CD4-positive, alpha-beta T cell (primary cell): ENCODE results near the gene C19orf73. TPM values are rescaled to one million over a fixed set of nuclear protein-coding genes. Genes with fewer than 3 reads are reported as not detected.

Experiments
- ATAC-seq: fragments of 200-7000 bp; cut with Tn5 transposase; one replicate; pipeline ENCODE4 v1.10.0; 2022; ENCODE audit warnings: mild to moderate bottlenecking; ENCODE audit not compliant: poor library complexity
- CTCF ChIA-PET: fragments of 350-600 bp; sonication (Branson Sonifier 250); formaldehyde crosslinking; loops from one replicate; lab custom pipeline; 2021; ENCODE audit warnings: antibody characterized with exemption, inconsistent platforms; lab: Charles Lee
- POLR2A ChIA-PET: fragments of 350-600 bp; sonication (Branson Sonifier 250); formaldehyde crosslinking; loops from one replicate; lab custom pipeline; 2021; ENCODE audit warnings: antibody characterized with exemption, inconsistent platforms; lab: Charles Lee
- DNase-seq, 14 experiments: peaks; one replicate each; pipeline ENCODE4 v3.0.0-alpha.2; 2013 to 2020; ENCODE audit warnings: mixed read lengths in 2 of 14
- H3K27ac ChIP-seq, 2 donors: one replicate each; pipeline versions ENCODE4 v1.5.1 to v1.7.0; 2013; ENCODE audit warnings: low read length in 2 of 2, low read depth in 1 of 2, mild to moderate bottlenecking in 1 of 2
- H3K27me3 ChIP-seq, 2 experiments: 1 replicate in 1 of 2; 2 replicates in 1 of 2; pipeline versions ENCODE4 v1.6.1 to v1.7.0; 2013; ENCODE audit warnings: low read length in 2 of 2, control low read depth in 1 of 2, mild to moderate bottlenecking in 1 of 2, moderate library complexity in 1 of 2; ENCODE audit not compliant: insufficient read depth in 2 of 2, control insufficient read depth in 1 of 2
- H3K36me3 ChIP-seq: one replicate; pipeline ENCODE4 v1.6.1; 2013; ENCODE audit warnings: low read length, control low read depth; ENCODE audit not compliant: insufficient read depth
- H3K4me1 ChIP-seq: one replicate; pipeline ENCODE4 v1.6.1; 2013; ENCODE audit warnings: low read length, control low read depth; ENCODE audit not compliant: insufficient read depth
- H3K4me3 ChIP-seq: one replicate; pipeline ENCODE4 v1.5.1; 2013; ENCODE audit warnings: mild to moderate bottlenecking, low read length, moderate library complexity
- H3K9me3 ChIP-seq, 2 experiments: 1 replicate in 1 of 2; 2 replicates in 1 of 2; pipeline versions ENCODE4 v1.6.1 to v1.7.0; 2013; ENCODE audit warnings: low read length in 2 of 2, mild to moderate bottlenecking in 2 of 2, control low read depth in 1 of 2, moderate library complexity in 1 of 2; ENCODE audit not compliant: control insufficient read depth in 1 of 2, insufficient read depth in 1 of 2
- H3K27ac Mint-ChIP-seq: one replicate; pipeline ENCODE4 v1.8.0; 2020; ENCODE audit warnings: mixed read lengths
- H3K27me3 Mint-ChIP-seq: one replicate; pipeline ENCODE4 v1.8.0; 2021; ENCODE audit warnings: mixed read lengths
- H3K36me3 Mint-ChIP-seq: one replicate; pipeline ENCODE4 v1.8.0; 2021; ENCODE audit warnings: low read depth, mixed read lengths
- H3K4me1 Mint-ChIP-seq: one replicate; pipeline ENCODE4 v1.8.0; 2021; ENCODE audit warnings: low read depth, mixed read lengths
- H3K4me3 Mint-ChIP-seq: one replicate; pipeline ENCODE4 v1.8.0; 2020; ENCODE audit warnings: mild to moderate bottlenecking, mixed read lengths
- H3K9me3 Mint-ChIP-seq: one replicate; pipeline ENCODE4 v1.8.0; 2020; ENCODE audit warnings: mixed read lengths
- intact Hi-C, 2 experiments: fragments of 100-400 bp; cut with DNase I in 1 of 2; cut with micrococcal nuclease in 1 of 2; formaldehyde crosslinking; loops; one replicate each; pipeline versions ENCODE4 v1.15.1 to v1.9.0; 2023 to 2025; cut with DNase I, micrococcal nuclease
- total RNA-seq, 174 experiments: library from RNA in 2 of 174; stranded (reverse) in 2 of 174; gene quantifications; one replicate each; pipeline ENCODE4 v1.2.3 and lab custom pipeline; 2021 to 2026
- TF ChIP-seq, protein P1 (sequence below): fragments of 200-600 bp; IDR thresholded peaks from one replicate; pipeline ENCODE4 v1.8.0; 2022; ENCODE audit warnings: antibody characterized with exemption, mild to moderate bottlenecking

Gene C19orf73
- total RNA-seq, 2 experiments from 2014 or later, result 1.5 to 2.3 TPM

DNA sequence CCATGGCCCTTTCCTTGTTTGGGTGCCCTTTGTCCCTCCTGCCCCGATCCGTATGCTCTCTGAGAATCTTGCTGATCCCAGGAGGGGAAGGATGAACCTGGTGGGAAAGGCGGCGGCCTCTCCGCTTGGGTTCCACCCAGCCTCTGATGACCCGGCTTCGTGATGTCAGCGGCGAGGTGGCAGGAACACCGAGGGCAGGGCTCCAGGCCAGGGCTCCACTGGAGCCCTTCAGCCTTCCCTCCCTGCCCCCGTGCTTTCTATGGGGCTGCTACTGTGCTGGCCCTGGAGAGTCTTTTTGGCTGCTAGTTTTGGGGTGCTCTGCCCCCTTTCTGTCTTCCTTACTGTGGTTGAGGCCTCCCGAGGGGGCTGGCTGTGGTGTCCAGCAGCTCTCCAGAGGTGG, 16.6 kb downstream of the C19orf73 start:
- H3K9me3 Mint-ChIP-seq, result no peaks in the 10 kb centered on the region
- H3K4me3 Mint-ChIP-seq, result no peak overlapping the region
- intact Hi-C loops, result no loop called here
- H3K36me3 Mint-ChIP-seq, result peaks cover 80% of the 10 kb centered on the region
- Histone ChIP-seq H3K4me1 (peaks cover 14% of the 10 kb centered on the region), H3K4me3 (no peak overlapping the region), H3K27ac (no peak overlapping the region), H3K36me3 (peaks cover 88% of the 10 kb centered on the region), H3K9me3 (no peaks in the 10 kb centered on the region), H3K27me3 (no peaks in the 10 kb centered on the region)
- CTCF ChIA-PET, result interaction anchor here (1.7 kb wide), 1 partner anchor 12 kb away, joined by 4 read pairs; the partner anchor contains the start of gene LIN7B
- H3K27me3 Mint-ChIP-seq, result no peaks in the 10 kb centered on the region
- H3K27ac Mint-ChIP-seq, result no peak overlapping the region
- no peak for ATAC-seq
- TF ChIP-seq, protein P1, sequence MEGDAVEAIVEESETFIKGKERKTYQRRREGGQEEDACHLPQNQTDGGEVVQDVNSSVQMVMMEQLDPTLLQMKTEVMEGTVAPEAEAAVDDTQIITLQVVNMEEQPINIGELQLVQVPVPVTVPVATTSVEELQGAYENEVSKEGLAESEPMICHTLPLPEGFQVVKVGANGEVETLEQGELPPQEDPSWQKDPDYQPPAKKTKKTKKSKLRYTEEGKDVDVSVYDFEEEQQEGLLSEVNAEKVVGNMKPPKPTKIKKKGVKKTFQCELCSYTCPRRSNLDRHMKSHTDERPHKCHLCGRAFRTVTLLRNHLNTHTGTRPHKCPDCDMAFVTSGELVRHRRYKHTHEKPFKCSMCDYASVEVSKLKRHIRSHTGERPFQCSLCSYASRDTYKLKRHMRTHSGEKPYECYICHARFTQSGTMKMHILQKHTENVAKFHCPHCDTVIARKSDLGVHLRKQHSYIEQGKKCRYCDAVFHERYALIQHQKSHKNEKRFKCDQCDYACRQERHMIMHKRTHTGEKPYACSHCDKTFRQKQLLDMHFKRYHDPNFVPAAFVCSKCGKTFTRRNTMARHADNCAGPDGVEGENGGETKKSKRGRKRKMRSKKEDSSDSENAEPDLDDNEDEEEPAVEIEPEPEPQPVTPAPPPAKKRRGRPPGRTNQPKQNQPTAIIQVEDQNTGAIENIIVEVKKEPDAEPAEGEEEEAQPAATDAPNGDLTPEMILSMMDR, result no peak
- peaks cover 14% of the 10 kb centered on the region for H3K4me1 Mint-ChIP-seq
- POLR2A ChIA-PET, result no interaction called here
- DNase-seq, result no peak

GRCh38 chr19:49101160-49101559, 17.8 kb downstream of the C19orf73 start:
- Mint-ChIP-seq H3K4me3 (no peak overlapping the region), H3K9me3 (no peaks in the 10 kb centered on the region), H3K36me3 (peaks cover 80% of the 10 kb centered on the region), H3K27me3 (no peaks in the 10 kb centered on the region), H3K4me1 (peaks cover 14% of the 10 kb centered on the region), H3K27ac (no peak overlapping the region)
- no peak overlapping the region for H3K27ac ChIP-seq
- peaks cover 84% of the 10 kb centered on the region for H3K36me3 ChIP-seq
- TF ChIP-seq, protein P1, result no peak
- H3K4me3 ChIP-seq, result no peak overlapping the region
- CTCF ChIA-PET, result interaction anchor here (1.3 kb wide), 1 partner anchor 13 kb away, joined by 5 read pairs; the partner anchor contains the start of gene LIN7B
- ATAC-seq, result no peak
- POLR2A ChIA-PET, result no interaction called here
- no peaks in the 10 kb centered on the region for H3K9me3 ChIP-seq
- no peaks in the 10 kb centered on the region for H3K27me3 ChIP-seq
- intact Hi-C loops, result no loop called here
- H3K4me1 ChIP-seq, result peaks cover 11% of the 10 kb centered on the region
- DNase-seq, result no peak

GRCh38 chr19:49098795-49099194, 20.1 kb downstream of the C19orf73 start:
- ATAC-seq, result no peak
- H3K4me1 Mint-ChIP-seq, result peaks cover 21% of the 10 kb centered on the region

More at GRCh38 chr19:49098795-49099194, 20.1 kb downstream of the C19orf73 start:
- ChIA-PET POLR2A (no interaction called here), CTCF (interaction anchor here (1.4 to 2.7 kb wide), 7 partner anchors 8 to 100 kb away, joined by 3 to 31 read pairs (median 19); partner anchors contain the start of genes LIN7B and SNRNP70)
- Histone ChIP-seq H3K27ac (no peak overlapping the region), H3K27me3 (no peaks in the 10 kb centered on the region), H3K9me3 (no peaks in the 10 kb centered on the region), H3K36me3 (peaks cover 87% of the 10 kb centered on the region), H3K4me1 (peaks cover 14% of the 10 kb centered on the region), H3K4me3 (no peak overlapping the region)
- Mint-ChIP-seq H3K27me3 (no peaks in the 10 kb centered on the region), H3K27ac (no peak overlapping the region), H3K4me3 (no peak overlapping the region), H3K9me3 (no peaks in the 10 kb centered on the region), H3K36me3 (peaks cover 84% of the 10 kb centered on the region)
- no peak for DNase-seq
- TF ChIP-seq, protein P1, result no peak
- intact Hi-C loops, result loop anchor here (2.0 kb wide), 1 partner anchor 100 kb away; no protein-coding TSS in a partner anchor
